HepG2 (cell line): ENCODE data around the gene HKDC1. TPM values are rescaled to one million over a fixed set of nuclear protein-coding genes. Genes with fewer than 3 reads are reported as not detected.

Experiments
- DPF2 ChIP-seq: sonication (generic); formaldehyde crosslinking; IDR thresholded peaks from 2 replicates; pipeline ENCODE4 v1.4.0; 2020; ENCODE audit warnings: mild to moderate bottlenecking, low read depth, missing genetic modification reagents, borderline replicate concordance
- EEA1 ChIP-seq: sonication (generic); formaldehyde crosslinking; IDR thresholded peaks from 2 replicates; pipeline ENCODE4 v1.5.1; 2020; ENCODE audit warnings: mild to moderate bottlenecking, missing genetic modification reagents, borderline replicate concordance
- ELF1 ChIP-seq: sonication (generic); formaldehyde crosslinking; IDR thresholded peaks from 2 replicates; pipeline ENCODE4 v1.4.0; 2020; ENCODE audit warnings: missing genetic modification reagents
- FOXA1 ChIP-seq, 2 experiments: fragments of 450-650 bp in 1 of 2; sonication (generic) in 1 of 2; formaldehyde crosslinking in 1 of 2; IDR thresholded peaks; 2 replicates each; pipeline versions ENCODE4 v1.4.0 to v1.6.1; 2016 to 2020; ENCODE audit warnings: missing genetic modification reagents in 1 of 2
- GATAD1 ChIP-seq: IDR thresholded peaks from 2 replicates; pipeline ENCODE4 v1.6.1; 2016; ENCODE audit warnings: missing genetic modification reagents, missing compliant biosample characterization
- KLF11 ChIP-seq: IDR thresholded peaks from 2 replicates; pipeline ENCODE4 v1.6.1; 2016; ENCODE audit warnings: missing compliant biosample characterization
- NFE2L1 ChIP-seq: sonication (generic); formaldehyde crosslinking; IDR thresholded peaks from 2 replicates; pipeline ENCODE4 v1.4.0; 2020; ENCODE audit warnings: missing genetic modification reagents, mild to moderate bottlenecking, borderline replicate concordance
- NFIB ChIP-seq: sonication (generic); formaldehyde crosslinking; IDR thresholded peaks from 2 replicates; pipeline ENCODE4 v1.9.0; 2021; ENCODE audit warnings: missing genetic modification reagents, mild to moderate bottlenecking, borderline replicate concordance
- PHB2 ChIP-seq: fragments of 450-650 bp; IDR thresholded peaks from 2 replicates; pipeline ENCODE4 v1.6.1; 2018; ENCODE audit not compliant: partially characterized antibody
- SALL2 ChIP-seq: sonication (generic); formaldehyde crosslinking; IDR thresholded peaks from 2 replicates; pipeline ENCODE4 v1.8.1; 2023; ENCODE audit warnings: mild to moderate bottlenecking, missing genetic modification reagents, inconsistent platforms
- SIX4 ChIP-seq: sonication (generic); formaldehyde crosslinking; IDR thresholded peaks from 2 replicates; pipeline ENCODE4 v1.4.0; 2020; ENCODE audit warnings: missing genetic modification reagents
- SKI ChIP-seq: fragments of 450-650 bp; IDR thresholded peaks from one replicate; pipeline ENCODE4 v1.6.1; 2018; ENCODE audit warnings: mild to moderate bottlenecking; ENCODE audit not compliant: partially characterized antibody
- ZBTB3 ChIP-seq: sonication (generic); formaldehyde crosslinking; IDR thresholded peaks from 2 replicates; pipeline ENCODE4 v1.4.0; 2020; ENCODE audit warnings: low read depth, mild to moderate bottlenecking, moderate library complexity, missing genetic modification reagents, borderline replicate concordance
- ZNF143 ChIP-seq: sonication (generic); formaldehyde crosslinking; IDR thresholded peaks from 2 replicates; pipeline ENCODE4 v1.4.0; 2020; ENCODE audit warnings: missing genetic modification reagents
- ZNF20 ChIP-seq: sonication (generic); formaldehyde crosslinking; IDR thresholded peaks from 2 replicates; pipeline ENCODE4 v1.4.0; 2020; ENCODE audit warnings: mild to moderate bottlenecking, moderate library complexity, missing genetic modification reagents
- ZNF430 ChIP-seq: sonication (generic); formaldehyde crosslinking; IDR thresholded peaks from 2 replicates; pipeline ENCODE4 v1.9.0; 2021; ENCODE audit warnings: mild to moderate bottlenecking, missing genetic modification reagents
- ZNF432 ChIP-seq: sonication (generic); formaldehyde crosslinking; IDR thresholded peaks from 2 replicates; pipeline ENCODE4 v1.5.0; 2020; ENCODE audit warnings: missing genetic modification reagents, mild to moderate bottlenecking, borderline replicate concordance
- ZNF501 ChIP-seq: sonication (generic); formaldehyde crosslinking; IDR thresholded peaks from 2 replicates; pipeline ENCODE4 v1.5.1; 2020; ENCODE audit warnings: mild to moderate bottlenecking, moderate library complexity, missing genetic modification reagents
- ZNF781 ChIP-seq: sonication (generic); formaldehyde crosslinking; IDR thresholded peaks from 2 replicates; pipeline ENCODE4 v1.5.1; 2020; ENCODE audit warnings: borderline replicate concordance, mild to moderate bottlenecking, missing genetic modification reagents; ENCODE audit errors: not compliant biosample characterization
- ZZZ3 ChIP-seq: sonication (generic); formaldehyde crosslinking; IDR thresholded peaks from 2 replicates; pipeline ENCODE4 v1.4.0; 2020; ENCODE audit warnings: missing genetic modification reagents, mild to moderate bottlenecking, borderline replicate concordance
- polyA plus RNA-seq, 8 experiments: library from polyadenylated mRNA; depleted of rRNA in 3 of 8; stranded (reverse) in 7 of 8; unstranded in 1 of 8; fragments of >200 nt; fragmentation: Illumina TruSeq in 4 of 8; extraction: Trizol in 4 of 8; gene quantifications; 2 replicates each; pipeline versions ENCODE4 v1.2.1 to v1.2.3, GENCODE V29; 2011 to 2016; ENCODE audit warnings: low read depth in 4 of 8, missing spikeins in 1 of 8, mixed read lengths in 1 of 8; ENCODE audit not compliant: insufficient read depth in 1 of 8
- total RNA-seq, 5 experiments: library from RNA; depleted of rRNA; stranded (reverse); fragments of >200 nt; fragmentation: Illumina TruSeq; extraction: Trizol; gene quantifications; 2 replicates each; pipeline ENCODE4 v1.2.3, GENCODE V29; 2016; ENCODE audit warnings: low read depth in 1 of 5
- TF ChIP-seq, protein P1 (sequence below), 2 experiments: sonication (generic) in 1 of 2; formaldehyde crosslinking in 1 of 2; IDR thresholded peaks; 2 replicates each; pipeline versions ENCODE4 v1.4.0 to v1.6.1; 2016 to 2020; ENCODE audit warnings: borderline replicate concordance in 1 of 2, low read depth in 1 of 2, mild to moderate bottlenecking in 1 of 2, missing genetic modification reagents in 1 of 2
- TF ChIP-seq, protein P2 (sequence below): sonication (generic); formaldehyde crosslinking; IDR thresholded peaks from 2 replicates; pipeline ENCODE4 v1.4.0; 2020; ENCODE audit warnings: mild to moderate bottlenecking, low read depth, missing genetic modification reagents
- TF ChIP-seq, protein P3 (sequence below): sonication (generic); formaldehyde crosslinking; IDR thresholded peaks from 2 replicates; pipeline ENCODE4 v1.5.1; 2020; ENCODE audit warnings: mild to moderate bottlenecking, missing genetic modification reagents, moderate library complexity

Gene HKDC1
- total and polyA plus RNA-seq, 2 of the 13 experiments (the other 11 are each of a cell fraction or from before 2014, with no cell fraction given): 8.1 to 12.4 TPM

GRCh38 chr10:69179743-69180524 lies 40.2 kb upstream of the HKDC1 start, which contains the start of gene SUPV3L1 (continued):
- TF ChIP-seq, protein P1, sequence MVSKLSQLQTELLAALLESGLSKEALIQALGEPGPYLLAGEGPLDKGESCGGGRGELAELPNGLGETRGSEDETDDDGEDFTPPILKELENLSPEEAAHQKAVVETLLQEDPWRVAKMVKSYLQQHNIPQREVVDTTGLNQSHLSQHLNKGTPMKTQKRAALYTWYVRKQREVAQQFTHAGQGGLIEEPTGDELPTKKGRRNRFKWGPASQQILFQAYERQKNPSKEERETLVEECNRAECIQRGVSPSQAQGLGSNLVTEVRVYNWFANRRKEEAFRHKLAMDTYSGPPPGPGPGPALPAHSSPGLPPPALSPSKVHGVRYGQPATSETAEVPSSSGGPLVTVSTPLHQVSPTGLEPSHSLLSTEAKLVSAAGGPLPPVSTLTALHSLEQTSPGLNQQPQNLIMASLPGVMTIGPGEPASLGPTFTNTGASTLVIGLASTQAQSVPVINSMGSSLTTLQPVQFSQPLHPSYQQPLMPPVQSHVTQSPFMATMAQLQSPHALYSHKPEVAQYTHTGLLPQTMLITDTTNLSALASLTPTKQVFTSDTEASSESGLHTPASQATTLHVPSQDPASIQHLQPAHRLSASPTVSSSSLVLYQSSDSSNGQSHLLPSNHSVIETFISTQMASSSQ (IDR thresholded peaks at IDR 0.05; ENCODE audit: low read depth): 0 out of 2 replicates have a peak, but pooled peaks have one; percentile 49
- TF ChIP-seq, protein P1 (CRISPR knock-in tag; IDR thresholded peaks at IDR 0.05; ENCODE audit: borderline replicate concordance): peak; percentile 28; the same call in 1 of the 2 replicates
- peak; percentile 64; the same call in 1 of the 2 replicates for TF ChIP-seq ZBTB3 (CRISPR knock-in tag)
- TF ChIP-seq, protein P2, sequence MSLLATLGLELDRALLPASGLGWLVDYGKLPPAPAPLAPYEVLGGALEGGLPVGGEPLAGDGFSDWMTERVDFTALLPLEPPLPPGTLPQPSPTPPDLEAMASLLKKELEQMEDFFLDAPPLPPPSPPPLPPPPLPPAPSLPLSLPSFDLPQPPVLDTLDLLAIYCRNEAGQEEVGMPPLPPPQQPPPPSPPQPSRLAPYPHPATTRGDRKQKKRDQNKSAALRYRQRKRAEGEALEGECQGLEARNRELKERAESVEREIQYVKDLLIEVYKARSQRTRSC: no peak
- TF ChIP-seq ELF1 (CRISPR knock-in tag): peak; percentile 47
- peak; percentile 75 for TF ChIP-seq ZNF781 (CRISPR knock-in tag)
- no peak for TF ChIP-seq NFE2L1
- no peak for TF ChIP-seq EEA1
- no peak for TF ChIP-seq NFIB (CRISPR knock-in tag)
- peak; percentile 48 for TF ChIP-seq ZNF501
- peak; percentile 37 for TF ChIP-seq SKI
- TF ChIP-seq ZZZ3: peak; percentile 61
- TF ChIP-seq DPF2 (CRISPR knock-in tag): no peak
- peak; percentile 100 for TF ChIP-seq GATAD1 (CRISPR knock-in tag)
- no peak for TF ChIP-seq FOXA1 (IDR thresholded peaks at IDR 0.05)
- peak; percentile 10; the same call in 1 of the 2 replicates for TF ChIP-seq FOXA1 (CRISPR knock-in tag; IDR thresholded peaks at IDR 0.05)
- peak; percentile 27; the same call in 1 of the 2 replicates for TF ChIP-seq ZNF430 (CRISPR knock-in tag)
- TF ChIP-seq SIX4 (CRISPR knock-in tag): peak; percentile 3; the same call in 1 of the 2 replicates
- TF ChIP-seq ZNF143 (CRISPR knock-in tag): 0 out of 2 replicates have a peak, but pooled peaks have one; percentile 1
- TF ChIP-seq ZNF432 (CRISPR knock-in tag): no peak
- TF ChIP-seq PHB2: no peak
- TF ChIP-seq, protein P3, sequence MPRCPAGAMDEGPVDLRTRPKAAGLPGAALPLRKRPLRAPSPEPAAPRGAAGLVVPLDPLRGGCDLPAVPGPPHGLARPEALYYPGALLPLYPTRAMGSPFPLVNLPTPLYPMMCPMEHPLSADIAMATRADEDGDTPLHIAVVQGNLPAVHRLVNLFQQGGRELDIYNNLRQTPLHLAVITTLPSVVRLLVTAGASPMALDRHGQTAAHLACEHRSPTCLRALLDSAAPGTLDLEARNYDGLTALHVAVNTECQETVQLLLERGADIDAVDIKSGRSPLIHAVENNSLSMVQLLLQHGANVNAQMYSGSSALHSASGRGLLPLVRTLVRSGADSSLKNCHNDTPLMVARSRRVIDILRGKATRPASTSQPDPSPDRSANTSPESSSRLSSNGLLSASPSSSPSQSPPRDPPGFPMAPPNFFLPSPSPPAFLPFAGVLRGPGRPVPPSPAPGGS (CRISPR knock-in tag): no peak
- TF ChIP-seq ZNF20 (CRISPR knock-in tag): no peak
- TF ChIP-seq KLF11: no peak
- 0 out of 2 replicates have a peak, but pooled peaks have one; percentile 31 for TF ChIP-seq SALL2 (CRISPR knock-in tag)
